Activated CD4-positive, alpha-beta T cell treated with anti-CD3 and anti-CD28 coated beads, Interleukin-2, amount 50 U/mL, for 16 hours (primary cell): ENCODE data around the gene PIK3R5.
A peak's percentile ranks its signal among the peaks of the same experiment; 100 is the strongest.

Experiments used
- DNase-seq: peaks from one replicate; pipeline ENCODE4 v3.0.0-alpha.2; 2020

Gene PIK3R5

GRCh38 chr17:8894673-8895578, 70.6 kb downstream of the PIK3R5 start:
- peak; percentile 65 for DNase-seq

- DNase-seq = no peak
Measured at GRCh38 chr17:8894202-8894671, 71.3 kb downstream of the PIK3R5 start.

GRCh38 chr17:8893621-8894201, 71.8 kb downstream of the PIK3R5 start:
- DNase-seq = no peak

GRCh38 chr17:8893059-8893458, 72.4 kb downstream of the PIK3R5 start:
- no peak for DNase-seq

GRCh38 chr17:8892338-8892690, 73.2 kb downstream of the PIK3R5 start:
- DNase-seq = peak; percentile 77

- no peak for DNase-seq
Measured at GRCh38 chr17:8890671-8891070, 74.8 kb downstream of the PIK3R5 start.

- DNase-seq = no peak
Measured at GRCh38 chr17:8889458-8890210, 75.9 kb downstream of the PIK3R5 start.

- DNase-seq = no peak
Measured at GRCh38 chr17:8888704-8889302, 76.7 kb downstream of the PIK3R5 start.

- no peak for DNase-seq
Measured at GRCh38 chr17:8887834-8888703, 77.4 kb downstream of the PIK3R5 start.

- no peak for DNase-seq
Measured at GRCh38 chr17:8887301-8887700, 78.2 kb downstream of the PIK3R5 start.

- no peak for DNase-seq
Measured at GRCh38 chr17:8885967-8886684, 79.4 kb downstream of the PIK3R5 start.

- DNase-seq = peak; percentile 52
Measured at GRCh38 chr17:8885163-8885966, 80.1 kb downstream of the PIK3R5 start.

- DNase-seq = no peak
Measured at GRCh38 chr17:8884336-8884990, 81.0 kb downstream of the PIK3R5 start.

- DNase-seq = no peak
Measured at GRCh38 chr17:8883353-8883752, 82.2 kb downstream of the PIK3R5 start.

GRCh38 chr17:8881606-8882005, 83.9 kb downstream of the PIK3R5 start:
- DNase-seq = no peak

- no peak for DNase-seq
Measured at GRCh38 chr17:8880466-8880865, 85.0 kb downstream of the PIK3R5 start.

GRCh38 chr17:8879410-8879809, 86.1 kb downstream of the PIK3R5 start:
- DNase-seq = no peak

- DNase-seq = no peak
Measured at GRCh38 chr17:8877984-8878383, 87.5 kb downstream of the PIK3R5 start.

GRCh38 chr17:8875957-8876356, 89.5 kb downstream of the PIK3R5 start:
- no peak for DNase-seq

GRCh38 chr17:8875436-8875835, 90.1 kb downstream of the PIK3R5 start:
- DNase-seq = no peak
